Medulla oblongata (tissue), 1 donor: ENCODE results near the gene HLA-DOA.

ENCODE experiments used
- DNase-seq: peaks from one replicate; pipeline ENCODE4 v3.0.0-alpha.2; 2015; ENCODE audit errors: extremely low spot score

HLA-DOA gene

GRCh38 chr6:33017018-33017417, 7.6 kb upstream of the HLA-DOA start:
- DNase-seq: no peak

- DNase-seq: no peak
Observed at GRCh38 chr6:33015798-33016197, 6.4 kb upstream of the HLA-DOA start.

GRCh38 chr6:33014841-33015634, 5.6 kb upstream of the HLA-DOA start:
- peak; percentile 93 for DNase-seq

GRCh38 chr6:33013608-33014007, 4.2 kb upstream of the HLA-DOA start:
- DNase-seq: no peak

GRCh38 chr6:33010356-33010755, 965 bp upstream of the HLA-DOA start:
- no peak for DNase-seq

GRCh38 chr6:33007831-33008400, 1.5 kb downstream of the HLA-DOA start:
- no peak for DNase-seq

- no peak for DNase-seq
Observed at GRCh38 chr6:33004940-33005339, 4.5 kb downstream of the HLA-DOA start.

- no peak for DNase-seq
Observed at GRCh38 chr6:33001685-33002084, 7.7 kb downstream of the HLA-DOA start.

GRCh38 chr6:33000055-33000454, 9.3 kb downstream of the HLA-DOA start:
- no peak for DNase-seq

- DNase-seq: no peak
Observed at GRCh38 chr6:32995448-32995847, 13.9 kb downstream of the HLA-DOA start.

GRCh38 chr6:32993363-32993973, 15.9 kb downstream of the HLA-DOA start:
- DNase-seq: no peak

GRCh38 chr6:32991972-32992371, 17.4 kb downstream of the HLA-DOA start:
- DNase-seq: no peak

- no peak for DNase-seq
Observed at GRCh38 chr6:32989368-32989767, 20.0 kb downstream of the HLA-DOA start.

GRCh38 chr6:32984622-32985389, 24.6 kb downstream of the HLA-DOA start:
- DNase-seq: peak; percentile 94

- no peak for DNase-seq
Observed at GRCh38 chr6:32983964-32984621, 25.3 kb downstream of the HLA-DOA start.

GRCh38 chr6:32983493-32983848, 25.9 kb downstream of the HLA-DOA start:
- no peak for DNase-seq

GRCh38 chr6:32982702-32983492, 26.5 kb downstream of the HLA-DOA start:
- DNase-seq: no peak

GRCh38 chr6:32982084-32982701, 27.2 kb downstream of the HLA-DOA start:
- DNase-seq: no peak

- DNase-seq: no peak
Observed at GRCh38 chr6:32980488-32981038, 28.8 kb downstream of the HLA-DOA start.
